Esophagus squamous epithelium (tissue), 4 donors: ENCODE data around the gene ANKRD63.

Experiments used
- POLR2A ChIP-seq, 4 donors: fragments of 450-650 bp; IDR thresholded peaks; one replicate each; pipeline ENCODE4 v1.6.1; 2017; ENCODE audit warnings: antibody characterized with exemption in 4 of 4, mild to moderate bottlenecking in 4 of 4, moderate library complexity in 3 of 4
- TF ChIP-seq, protein P1 (sequence below), 6 experiments: fragments of 450-650 bp in 4 of 6; fragments of 200-600 bp in 2 of 6; sonication (generic) in 2 of 6; IDR thresholded peaks; one replicate each; pipeline ENCODE4 v1.5.1; 2016 to 2019; ENCODE audit warnings: antibody characterized with exemption in 6 of 6, mild to moderate bottlenecking in 4 of 6, moderate library complexity in 4 of 6

DNA sequence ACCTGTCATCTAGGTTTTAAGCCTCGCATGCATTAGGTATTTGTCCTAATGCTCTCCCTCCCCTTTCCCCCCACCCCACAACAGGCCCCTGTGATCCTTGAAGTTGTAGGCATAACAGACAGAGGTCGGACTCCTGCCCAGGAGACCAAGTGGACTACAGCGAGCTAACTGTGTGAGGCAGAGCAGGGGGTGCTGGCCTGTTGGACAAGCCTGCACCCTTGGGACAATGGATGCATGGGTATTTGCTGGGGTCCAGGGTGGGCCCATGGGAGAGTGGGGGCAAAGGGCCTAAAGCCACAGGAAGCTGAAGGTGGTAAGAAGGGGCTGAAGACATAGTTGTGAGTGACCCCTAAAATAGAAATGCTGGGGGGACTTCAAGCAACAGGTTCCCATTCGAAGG lies 22.4 kb upstream of the ANKRD63 start:
- TF ChIP-seq, protein P1, sequence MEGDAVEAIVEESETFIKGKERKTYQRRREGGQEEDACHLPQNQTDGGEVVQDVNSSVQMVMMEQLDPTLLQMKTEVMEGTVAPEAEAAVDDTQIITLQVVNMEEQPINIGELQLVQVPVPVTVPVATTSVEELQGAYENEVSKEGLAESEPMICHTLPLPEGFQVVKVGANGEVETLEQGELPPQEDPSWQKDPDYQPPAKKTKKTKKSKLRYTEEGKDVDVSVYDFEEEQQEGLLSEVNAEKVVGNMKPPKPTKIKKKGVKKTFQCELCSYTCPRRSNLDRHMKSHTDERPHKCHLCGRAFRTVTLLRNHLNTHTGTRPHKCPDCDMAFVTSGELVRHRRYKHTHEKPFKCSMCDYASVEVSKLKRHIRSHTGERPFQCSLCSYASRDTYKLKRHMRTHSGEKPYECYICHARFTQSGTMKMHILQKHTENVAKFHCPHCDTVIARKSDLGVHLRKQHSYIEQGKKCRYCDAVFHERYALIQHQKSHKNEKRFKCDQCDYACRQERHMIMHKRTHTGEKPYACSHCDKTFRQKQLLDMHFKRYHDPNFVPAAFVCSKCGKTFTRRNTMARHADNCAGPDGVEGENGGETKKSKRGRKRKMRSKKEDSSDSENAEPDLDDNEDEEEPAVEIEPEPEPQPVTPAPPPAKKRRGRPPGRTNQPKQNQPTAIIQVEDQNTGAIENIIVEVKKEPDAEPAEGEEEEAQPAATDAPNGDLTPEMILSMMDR (IDR thresholded peaks at IDR 0.05): no peak
- no peak for TF ChIP-seq POLR2A (IDR thresholded peaks at IDR 0.05)
